Transverse colon (tissue), 4 donors: ENCODE data around the gene CYP4F2. TPM values are rescaled to one million over a fixed set of nuclear protein-coding genes. Genes with fewer than 3 reads are reported as not detected.
"Not testable (repeated sequence)": the region's sequence is repeated elsewhere in the genome, so short reads cannot be mapped to it uniquely, and the experiment has no call there.

ENCODE experiments used
- DNase-seq: peaks from one replicate; pipeline ENCODE4 v3.0.0-alpha.2; 2019
- H3K27ac ChIP-seq, 4 donors: fragments of 200-600 bp; sonication (generic); 2 replicates each; pipeline ENCODE4 v1.5.1; 2016 to 2018; ENCODE audit warnings: inconsistent platforms in 4 of 4
- H3K27me3 ChIP-seq: fragments of 200-600 bp; sonication (generic); 2 replicates; pipeline ENCODE4 v1.5.1; 2017; ENCODE audit warnings: inconsistent platforms
- H3K36me3 ChIP-seq, 4 donors: fragments of 200-600 bp; sonication (generic); 2 replicates each; pipeline ENCODE4 v1.5.1; 2017 to 2019; ENCODE audit warnings: inconsistent platforms in 4 of 4
- H3K4me1 ChIP-seq, 4 donors: fragments of 200-600 bp; sonication (generic); 2 replicates each; pipeline ENCODE4 v1.5.1; 2017 to 2020; ENCODE audit warnings: inconsistent platforms in 4 of 4
- H3K4me3 ChIP-seq, 4 donors: fragments of 200-600 bp; sonication (generic); 1 replicate in 1 of 4; 2 replicates in 3 of 4; pipeline versions ENCODE4 v1.5.1 to v1.6.1; 2017 to 2019; ENCODE audit warnings: inconsistent platforms in 4 of 4
- H3K9me3 ChIP-seq, 2 donors: fragments of 200-600 bp; sonication (generic); 2 replicates each; pipeline ENCODE4 v1.5.1; 2017 to 2019; ENCODE audit warnings: inconsistent platforms in 2 of 2
- CTCF ChIP-seq, 5 experiments: fragments of 200-600 bp in 3 of 5; fragments of 450-650 bp in 2 of 5; sonication (generic) in 3 of 5; IDR thresholded peaks; 1 replicate in 2 of 5; 2 replicates in 3 of 5; pipeline ENCODE4 v1.5.1; 2016 to 2017; ENCODE audit warnings: antibody characterized with exemption in 5 of 5, inconsistent platforms in 3 of 5, mild to moderate bottlenecking in 2 of 5, moderate library complexity in 1 of 5
- EP300 ChIP-seq: sonication (generic); formaldehyde crosslinking; IDR thresholded peaks from one replicate; pipeline ENCODE4 v1.6.1; 2017; ENCODE audit warnings: antibody characterized with exemption, low read depth
- POLR2A ChIP-seq: fragments of 450-650 bp; IDR thresholded peaks from one replicate; pipeline ENCODE4 v1.6.1; 2016; ENCODE audit warnings: antibody characterized with exemption, mild to moderate bottlenecking, moderate library complexity
- POLR2AphosphoS5 ChIP-seq, 3 donors: sonication (generic); formaldehyde crosslinking; IDR thresholded peaks; one replicate each; pipeline ENCODE4 v1.6.1; 2016; ENCODE audit warnings: antibody characterized with exemption in 3 of 3
- WGBS, 2 donors: methylation state at CpG; one replicate each; pipeline ENCODE4 v1.1.5; 2018; ENCODE audit warnings: low coverage in 1 of 2; 5-methylcytosine and 5-hydroxymethylcytosine counted together
- in situ Hi-C, 4 donors: fragments of 200-750 bp; cut with MboI; loops; one replicate each; pipeline versions ENCODE4 v1.15.0 to v1.15.1; 2017; ENCODE audit warnings: low sequenced_read_pairs in 3 of 4, low pct_ligation_motif_present in 1 of 4, low pct_unique_long_range_greater_than_20kb in 1 of 4
- intact Hi-C: fragments of 100-400 bp; cut with DNase I; formaldehyde crosslinking; loops from one replicate; pipeline ENCODE4 v1.15.1; 2023; ENCODE audit warnings: low total_unique reads
- total RNA-seq, 4 donors: library from RNA; depleted of rRNA; stranded (reverse); fragments of >200 nt; gene quantifications; one replicate each; pipeline ENCODE4 v1.1.0, GENCODE V29; 2016

Gene CYP4F2
- total RNA-seq, 4 donors from 2014 or later = 24.2 to 166 (median 32.7) TPM

DNA sequence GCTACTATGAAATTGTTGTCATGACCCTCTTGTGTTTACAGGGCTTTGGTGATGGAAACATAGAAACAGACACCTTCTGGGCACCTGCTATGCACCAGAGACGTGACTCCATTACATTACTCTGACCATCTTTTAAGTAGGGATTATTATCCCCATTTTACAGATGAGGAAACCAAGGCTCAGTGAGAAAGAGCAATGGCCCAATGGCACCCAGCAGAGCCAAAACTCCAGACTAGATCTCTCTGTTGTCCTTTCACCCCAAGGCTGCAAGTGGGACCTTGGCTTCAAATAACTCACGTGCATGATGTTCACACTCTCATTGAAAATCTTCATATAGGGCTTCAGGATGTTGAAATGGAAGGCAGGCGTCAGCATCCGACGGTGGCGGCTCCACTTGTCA is 5.9 kb downstream of the CYP4F2 start:
- Histone ChIP-seq H3K9me3 (no peaks in the 10 kb centered on the region), H3K27ac (no peak overlapping the region), H3K27me3 (no peaks in the 10 kb centered on the region), H3K4me1 (peaks cover 0 to 4% (median 1%) of the 10 kb centered on the region in 4 donors), H3K4me3 (no peak overlapping the region), H3K36me3 (no peaks in the 10 kb centered on the region)
- DNase-seq = no peak
- TF ChIP-seq POLR2AphosphoS5 (IDR thresholded peaks at IDR 0.05) (no peak), POLR2A (no peak), EP300 (no peak), CTCF (IDR thresholded peaks at IDR 0.05) (no peak)
- intact Hi-C loops = no loop called here
- 84% methylated on average over 6 of the region's 6 CpGs; no CpG with 5 or more reads in 1 of the 2 donors for WGBS, 2 donors
- in situ Hi-C loops = no loop called here

- no peak overlapping the region for H3K27ac ChIP-seq
- no peak for DNase-seq
- no peaks in the 10 kb centered on the region for H3K36me3 ChIP-seq
- H3K4me1 ChIP-seq = peaks cover 0 to 4% (median 1%) of the 10 kb centered on the region in 4 donors
- no peak for TF ChIP-seq EP300
- no peak for TF ChIP-seq POLR2A
- TF ChIP-seq CTCF (IDR thresholded peaks at IDR 0.05) = no peak
- TF ChIP-seq POLR2AphosphoS5 (IDR thresholded peaks at IDR 0.05) = no peak
- intact Hi-C loops = no loop called here
- H3K27me3 ChIP-seq = no peaks in the 10 kb centered on the region
- H3K9me3 ChIP-seq = no peaks in the 10 kb centered on the region
- WGBS, 2 donors = 73 to 78% methylated on average over 2 to 6 of the region's 6 CpGs
- H3K4me3 ChIP-seq = no peak overlapping the region
- in situ Hi-C loops = no loop called here
Observed at GRCh38 chr19:15891434-15891833, 6.4 kb downstream of the CYP4F2 start.

GRCh38 chr19:15889339-15889738 is 8.5 kb downstream of the CYP4F2 start:
- WGBS, 2 donors = 74% methylated on average over 3 of the region's 9 CpGs; no CpG with 5 or more reads in 1 of the 2 donors

GRCh38 chr19:15885919-15886318 is 12.0 kb downstream of the CYP4F2 start:
- intact Hi-C loops = no loop called here

More at GRCh38 chr19:15889339-15889738, 8.5 kb downstream of the CYP4F2 start:
- H3K27ac ChIP-seq, H3K36me3 ChIP-seq, DNase-seq, in situ Hi-C loops, H3K27me3 ChIP-seq, H3K4me1 ChIP-seq, H3K9me3 ChIP-seq, H3K4me3 ChIP-seq, intact Hi-C loops: not testable (repeated sequence)

More at GRCh38 chr19:15885919-15886318, 12.0 kb downstream of the CYP4F2 start:
- peaks cover 8% of the 10 kb centered on the region for H3K27me3 ChIP-seq
- in situ Hi-C loops = no loop called here
- H3K9me3 ChIP-seq = no peaks in the 10 kb centered on the region
- TF ChIP-seq POLR2AphosphoS5 (IDR thresholded peaks at IDR 0.05) (no peak), EP300 (no peak), CTCF (IDR thresholded peaks at IDR 0.05) (no peak), POLR2A (no peak)
- no peaks in the 10 kb centered on the region for H3K36me3 ChIP-seq
- no peak overlapping the region for H3K4me3 ChIP-seq
- H3K4me1 ChIP-seq = no peaks in the 10 kb centered on the region
- H3K27ac ChIP-seq = no peak overlapping the region
- 75 to 100% methylated on average over 1 to 7 of the region's 7 CpGs for WGBS, 2 donors
- DNase-seq = no peak
